WTC11 (cell line): Measurements from ENCODE around the gene MTHFD1L.
"Not testable (repeated sequence)": the region's sequence is repeated elsewhere in the genome, so short reads cannot be mapped to it uniquely, and the experiment has no call there.

ENCODE experiments used
- CREB1 ChIP-seq: sonication (generic); formaldehyde crosslinking; IDR thresholded peaks from 2 replicates; pipeline ENCODE4 v1.8.0; 2023; ENCODE audit warnings: mild to moderate bottlenecking, missing genetic modification reagents
- CREM ChIP-seq: sonication (generic); formaldehyde crosslinking; IDR thresholded peaks from 2 replicates; pipeline ENCODE4 v1.8.1; 2022; ENCODE audit warnings: mild to moderate bottlenecking, missing genetic modification reagents, moderate library complexity
- E2F1 ChIP-seq: sonication (generic); formaldehyde crosslinking; IDR thresholded peaks from 2 replicates; pipeline ENCODE4 v1.8.0; 2022; ENCODE audit warnings: mild to moderate bottlenecking, missing genetic modification reagents
- E2F4 ChIP-seq: sonication (generic); formaldehyde crosslinking; IDR thresholded peaks from 2 replicates; pipeline ENCODE4 v1.8.1; 2022; ENCODE audit warnings: low read depth, mild to moderate bottlenecking, moderate library complexity, missing genetic modification reagents, borderline replicate concordance
- ETV6 ChIP-seq: sonication (generic); formaldehyde crosslinking; IDR thresholded peaks from 2 replicates; pipeline ENCODE4 v1.8.1; 2022; ENCODE audit warnings: mild to moderate bottlenecking, missing genetic modification reagents
- MXD4 ChIP-seq: fragments of 250-450 bp; sonication (Bioruptor Pico); IDR thresholded peaks from 2 replicates; pipeline ENCODE4 v1.8.0; 2021; ENCODE audit warnings: mild to moderate bottlenecking, moderate library complexity, borderline replicate concordance
- NFE2L1 ChIP-seq: sonication (generic); formaldehyde crosslinking; IDR thresholded peaks from 2 replicates; pipeline ENCODE4 v1.8.1; 2023; ENCODE audit warnings: missing genetic modification reagents
- SMAD4 ChIP-seq: sonication (generic); formaldehyde crosslinking; IDR thresholded peaks from 2 replicates; pipeline ENCODE4 v1.8.0; 2022; ENCODE audit warnings: mild to moderate bottlenecking, missing genetic modification reagents
- SP1 ChIP-seq: sonication (generic); formaldehyde crosslinking; conservative IDR thresholded peaks from 2 replicates; pipeline ENCODE4 v1.8.1; 2022; ENCODE audit warnings: missing genetic modification reagents
- ZNF138 ChIP-seq: sonication (generic); formaldehyde crosslinking; conservative IDR thresholded peaks from 2 replicates; pipeline ENCODE4 v1.8.1; 2022; ENCODE audit warnings: mild to moderate bottlenecking, moderate library complexity, missing genetic modification reagents
- TF ChIP-seq, protein P1 (sequence below): fragments of 200-600 bp; IDR thresholded peaks from 2 replicates; pipeline ENCODE4 v1.8.0; 2022; ENCODE audit warnings: antibody characterized with exemption
- TF ChIP-seq, protein P2 (sequence below): sonication (generic); formaldehyde crosslinking; IDR thresholded peaks from 2 replicates; pipeline ENCODE4 v1.8.1; 2023; ENCODE audit warnings: mild to moderate bottlenecking, moderate library complexity, missing genetic modification reagents
- TF ChIP-seq, protein P3 (sequence below): sonication (generic); formaldehyde crosslinking; IDR thresholded peaks from 2 replicates; pipeline ENCODE4 v1.8.1; 2022; ENCODE audit warnings: missing genetic modification reagents, borderline replicate concordance

DNA sequence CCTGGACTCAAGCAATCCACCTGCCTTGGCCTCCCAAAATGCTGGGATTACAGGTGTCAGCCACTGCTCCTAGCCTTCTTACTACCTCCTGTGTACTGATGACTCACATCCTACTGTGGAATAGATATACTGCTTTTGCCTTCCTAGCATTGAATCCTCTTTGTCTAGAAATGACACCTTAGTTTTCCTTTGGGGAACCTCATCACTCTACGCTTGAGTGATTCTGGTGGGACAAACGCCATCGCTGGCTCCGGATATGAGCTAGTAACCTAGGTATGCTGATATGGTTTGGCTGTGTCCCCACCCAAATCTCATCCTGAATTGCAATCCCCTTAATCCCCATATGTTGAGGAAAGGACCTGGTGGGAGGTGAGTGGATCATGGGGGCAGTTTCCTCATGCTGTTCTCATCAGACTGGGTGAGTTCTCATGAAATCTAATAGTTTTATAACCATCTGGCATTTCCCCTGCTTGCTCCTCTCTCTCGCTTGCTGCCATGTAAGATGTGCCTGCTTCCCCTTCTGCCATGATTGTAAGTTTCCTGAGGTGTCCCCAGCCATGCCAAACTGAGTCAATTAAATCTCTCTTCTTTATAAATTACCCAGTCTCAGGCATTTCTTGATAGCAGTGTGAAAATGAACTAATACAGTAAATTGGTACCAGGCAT, 261.8 kb downstream of the MTHFD1L start:
- TF ChIP-seq, protein P1, sequence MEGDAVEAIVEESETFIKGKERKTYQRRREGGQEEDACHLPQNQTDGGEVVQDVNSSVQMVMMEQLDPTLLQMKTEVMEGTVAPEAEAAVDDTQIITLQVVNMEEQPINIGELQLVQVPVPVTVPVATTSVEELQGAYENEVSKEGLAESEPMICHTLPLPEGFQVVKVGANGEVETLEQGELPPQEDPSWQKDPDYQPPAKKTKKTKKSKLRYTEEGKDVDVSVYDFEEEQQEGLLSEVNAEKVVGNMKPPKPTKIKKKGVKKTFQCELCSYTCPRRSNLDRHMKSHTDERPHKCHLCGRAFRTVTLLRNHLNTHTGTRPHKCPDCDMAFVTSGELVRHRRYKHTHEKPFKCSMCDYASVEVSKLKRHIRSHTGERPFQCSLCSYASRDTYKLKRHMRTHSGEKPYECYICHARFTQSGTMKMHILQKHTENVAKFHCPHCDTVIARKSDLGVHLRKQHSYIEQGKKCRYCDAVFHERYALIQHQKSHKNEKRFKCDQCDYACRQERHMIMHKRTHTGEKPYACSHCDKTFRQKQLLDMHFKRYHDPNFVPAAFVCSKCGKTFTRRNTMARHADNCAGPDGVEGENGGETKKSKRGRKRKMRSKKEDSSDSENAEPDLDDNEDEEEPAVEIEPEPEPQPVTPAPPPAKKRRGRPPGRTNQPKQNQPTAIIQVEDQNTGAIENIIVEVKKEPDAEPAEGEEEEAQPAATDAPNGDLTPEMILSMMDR, result not testable (repeated sequence)
- not testable (repeated sequence) for TF ChIP-seq SMAD4 (CRISPR knock-in tag); ETV6 (CRISPR knock-in tag); ZNF138 (CRISPR knock-in tag); E2F1; SP1 (CRISPR knock-in tag); E2F4; CREB1 (CRISPR knock-in tag); CREM (CRISPR knock-in tag); NFE2L1; MXD4 (CRISPR knock-in tag)
- TF ChIP-seq, protein P2, sequence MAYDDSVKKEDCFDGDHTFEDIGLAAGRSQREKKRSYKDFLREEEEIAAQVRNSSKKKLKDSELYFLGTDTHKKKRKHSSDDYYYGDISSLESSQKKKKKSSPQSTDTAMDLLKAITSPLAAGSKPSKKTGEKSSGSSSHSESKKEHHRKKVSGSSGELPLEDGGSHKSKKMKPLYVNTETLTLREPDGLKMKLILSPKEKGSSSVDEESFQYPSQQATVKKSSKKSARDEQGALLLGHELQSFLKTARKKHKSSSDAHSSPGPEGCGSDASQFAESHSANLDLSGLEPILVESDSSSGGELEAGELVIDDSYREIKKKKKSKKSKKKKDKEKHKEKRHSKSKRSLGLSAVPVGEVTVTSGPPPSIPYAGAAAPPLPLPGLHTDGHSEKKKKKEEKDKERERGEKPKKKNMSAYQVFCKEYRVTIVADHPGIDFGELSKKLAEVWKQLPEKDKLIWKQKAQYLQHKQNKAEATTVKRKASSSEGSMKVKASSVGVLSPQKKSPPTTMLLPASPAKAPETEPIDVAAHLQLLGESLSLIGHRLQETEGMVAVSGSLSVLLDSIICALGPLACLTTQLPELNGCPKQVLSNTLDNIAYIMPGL (CRISPR knock-in tag), result not testable (repeated sequence)
- TF ChIP-seq, protein P3, sequence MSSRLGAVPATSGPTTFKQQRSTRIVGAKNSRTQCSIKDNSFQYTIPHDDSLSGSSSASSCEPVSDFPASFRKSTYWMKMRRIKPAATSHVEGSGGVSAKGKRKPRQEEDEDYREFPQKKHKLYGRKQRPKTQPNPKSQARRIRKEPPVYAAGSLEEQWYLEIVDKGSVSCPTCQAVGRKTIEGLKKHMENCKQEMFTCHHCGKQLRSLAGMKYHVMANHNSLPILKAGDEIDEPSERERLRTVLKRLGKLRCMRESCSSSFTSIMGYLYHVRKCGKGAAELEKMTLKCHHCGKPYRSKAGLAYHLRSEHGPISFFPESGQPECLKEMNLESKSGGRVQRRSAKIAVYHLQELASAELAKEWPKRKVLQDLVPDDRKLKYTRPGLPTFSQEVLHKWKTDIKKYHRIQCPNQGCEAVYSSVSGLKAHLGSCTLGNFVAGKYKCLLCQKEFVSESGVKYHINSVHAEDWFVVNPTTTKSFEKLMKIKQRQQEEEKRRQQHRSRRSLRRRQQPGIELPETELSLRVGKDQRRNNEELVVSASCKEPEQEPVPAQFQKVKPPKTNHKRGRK (CRISPR knock-in tag), result not testable (repeated sequence)
